IMR-90 (cell line): ENCODE measurements around the gene PPP1R9A.

Experiments used
- POLR2A ChIP-seq: IDR thresholded peaks from 2 replicates; pipeline ENCODE4 v1.6.1; 2012; ENCODE audit warnings: mild to moderate bottlenecking, low read depth, low read length
- RCOR1 ChIP-seq: IDR thresholded peaks from 2 replicates; pipeline ENCODE4 v1.6.1; 2012; ENCODE audit warnings: mild to moderate bottlenecking, low read length, improper control_type of control experiment; ENCODE audit not compliant: insufficient replicate concordance
- RFX5 ChIP-seq: IDR thresholded peaks from 2 replicates; pipeline ENCODE4 v1.8.0; 2012; ENCODE audit warnings: low read depth, mild to moderate bottlenecking, low read length, moderate library complexity
- USF2 ChIP-seq: fragments of 150-350 bp; IDR thresholded peaks from 2 replicates; pipeline ENCODE4 v1.6.1; 2017; ENCODE audit warnings: mild to moderate bottlenecking, antibody characterized with exemption, low read length, low read depth
- TF ChIP-seq, protein P1 (sequence below): conservative IDR thresholded peaks from 2 replicates; pipeline ENCODE4 v1.5.1; 2012; ENCODE audit warnings: mild to moderate bottlenecking, low read depth, low read length, improper control_type of control experiment
- TF ChIP-seq, protein P2 (sequence below): fragments of 150-350 bp; IDR thresholded peaks from 2 replicates; pipeline ENCODE4 v1.6.1; 2016; ENCODE audit warnings: low read depth, mild to moderate bottlenecking, low read length, moderate library complexity, borderline replicate concordance

DNA sequence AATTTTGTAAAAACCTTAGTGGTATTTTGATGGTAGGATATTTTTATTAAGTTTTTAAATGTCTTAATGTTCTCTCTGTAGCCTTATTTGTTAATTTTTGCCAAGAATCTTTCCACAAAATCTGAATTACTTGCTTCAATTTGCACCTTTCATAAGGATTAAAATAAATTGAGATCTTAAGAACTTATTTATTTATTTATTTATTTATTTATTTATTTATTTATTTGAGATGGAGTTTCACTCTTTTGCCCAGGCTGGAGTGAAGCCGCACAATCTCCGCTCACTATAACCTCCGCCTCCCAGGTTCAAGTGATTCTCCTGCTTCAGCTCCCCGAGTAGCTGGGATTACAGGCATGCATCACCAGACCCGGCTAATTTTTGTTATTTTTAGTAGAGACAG lies 98.6 kb downstream of the PPP1R9A start:
- TF ChIP-seq, protein P1, sequence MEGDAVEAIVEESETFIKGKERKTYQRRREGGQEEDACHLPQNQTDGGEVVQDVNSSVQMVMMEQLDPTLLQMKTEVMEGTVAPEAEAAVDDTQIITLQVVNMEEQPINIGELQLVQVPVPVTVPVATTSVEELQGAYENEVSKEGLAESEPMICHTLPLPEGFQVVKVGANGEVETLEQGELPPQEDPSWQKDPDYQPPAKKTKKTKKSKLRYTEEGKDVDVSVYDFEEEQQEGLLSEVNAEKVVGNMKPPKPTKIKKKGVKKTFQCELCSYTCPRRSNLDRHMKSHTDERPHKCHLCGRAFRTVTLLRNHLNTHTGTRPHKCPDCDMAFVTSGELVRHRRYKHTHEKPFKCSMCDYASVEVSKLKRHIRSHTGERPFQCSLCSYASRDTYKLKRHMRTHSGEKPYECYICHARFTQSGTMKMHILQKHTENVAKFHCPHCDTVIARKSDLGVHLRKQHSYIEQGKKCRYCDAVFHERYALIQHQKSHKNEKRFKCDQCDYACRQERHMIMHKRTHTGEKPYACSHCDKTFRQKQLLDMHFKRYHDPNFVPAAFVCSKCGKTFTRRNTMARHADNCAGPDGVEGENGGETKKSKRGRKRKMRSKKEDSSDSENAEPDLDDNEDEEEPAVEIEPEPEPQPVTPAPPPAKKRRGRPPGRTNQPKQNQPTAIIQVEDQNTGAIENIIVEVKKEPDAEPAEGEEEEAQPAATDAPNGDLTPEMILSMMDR, result no peak
- no peak for TF ChIP-seq POLR2A
- TF ChIP-seq, protein P2, sequence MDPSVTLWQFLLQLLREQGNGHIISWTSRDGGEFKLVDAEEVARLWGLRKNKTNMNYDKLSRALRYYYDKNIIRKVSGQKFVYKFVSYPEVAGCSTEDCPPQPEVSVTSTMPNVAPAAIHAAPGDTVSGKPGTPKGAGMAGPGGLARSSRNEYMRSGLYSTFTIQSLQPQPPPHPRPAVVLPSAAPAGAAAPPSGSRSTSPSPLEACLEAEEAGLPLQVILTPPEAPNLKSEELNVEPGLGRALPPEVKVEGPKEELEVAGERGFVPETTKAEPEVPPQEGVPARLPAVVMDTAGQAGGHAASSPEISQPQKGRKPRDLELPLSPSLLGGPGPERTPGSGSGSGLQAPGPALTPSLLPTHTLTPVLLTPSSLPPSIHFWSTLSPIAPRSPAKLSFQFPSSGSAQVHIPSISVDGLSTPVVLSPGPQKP, result no peak
- no peak for TF ChIP-seq RCOR1
- no peak for TF ChIP-seq RFX5
- no peak for TF ChIP-seq USF2
